HG02973 (cell line): ENCODE measurements around the gene WIPI1.
"Not testable (repeated sequence)": the region's sequence is repeated elsewhere in the genome, so short reads cannot be mapped to it uniquely, and the experiment has no call there.

ENCODE experiments used
- ATAC-seq: cut with Tn5 transposase; IDR thresholded peaks from one replicate; pipeline ENCODE4 v1.9.1; 2021; ENCODE audit warnings: moderate library complexity; ENCODE audit not compliant: unreplicated experiment

WIPI1 gene

DNA sequence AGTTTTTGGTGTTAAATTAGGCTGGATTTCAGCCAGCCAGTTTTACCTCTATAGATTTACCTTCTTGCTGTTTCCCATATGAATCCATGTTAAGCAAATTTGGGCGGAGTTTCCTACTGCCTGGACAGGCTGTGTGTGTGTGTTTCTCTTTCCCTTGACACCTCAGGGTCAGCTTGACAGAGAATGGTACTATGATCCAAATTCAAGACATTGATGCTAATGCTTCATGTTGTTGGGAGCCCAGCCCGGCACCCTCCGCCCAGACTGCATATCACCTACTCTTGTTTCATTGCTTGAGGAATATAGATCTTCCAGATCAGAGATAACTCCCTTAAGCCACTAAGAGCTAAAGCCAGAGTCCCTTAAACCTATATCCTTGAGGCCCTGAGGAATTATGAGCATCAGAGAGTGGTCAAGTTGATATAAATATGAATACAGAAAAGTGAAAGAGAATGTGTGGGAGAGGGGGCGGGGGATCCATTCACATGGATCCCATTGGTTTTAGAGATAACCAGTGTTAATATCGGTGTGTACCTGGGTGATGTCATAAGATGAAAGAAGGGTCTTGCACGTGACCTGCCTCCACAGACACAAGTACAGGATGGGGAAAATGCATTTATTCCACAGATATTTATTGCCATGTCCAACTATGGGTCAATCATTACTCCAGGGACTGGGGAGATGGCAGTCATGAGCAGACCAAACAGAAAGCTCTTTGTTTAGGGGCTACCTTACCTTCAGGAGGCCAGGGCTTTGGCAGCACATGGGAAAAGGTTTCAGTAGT lies 69.7 kb downstream of the WIPI1 start:
- ATAC-seq = no peak

DNA sequence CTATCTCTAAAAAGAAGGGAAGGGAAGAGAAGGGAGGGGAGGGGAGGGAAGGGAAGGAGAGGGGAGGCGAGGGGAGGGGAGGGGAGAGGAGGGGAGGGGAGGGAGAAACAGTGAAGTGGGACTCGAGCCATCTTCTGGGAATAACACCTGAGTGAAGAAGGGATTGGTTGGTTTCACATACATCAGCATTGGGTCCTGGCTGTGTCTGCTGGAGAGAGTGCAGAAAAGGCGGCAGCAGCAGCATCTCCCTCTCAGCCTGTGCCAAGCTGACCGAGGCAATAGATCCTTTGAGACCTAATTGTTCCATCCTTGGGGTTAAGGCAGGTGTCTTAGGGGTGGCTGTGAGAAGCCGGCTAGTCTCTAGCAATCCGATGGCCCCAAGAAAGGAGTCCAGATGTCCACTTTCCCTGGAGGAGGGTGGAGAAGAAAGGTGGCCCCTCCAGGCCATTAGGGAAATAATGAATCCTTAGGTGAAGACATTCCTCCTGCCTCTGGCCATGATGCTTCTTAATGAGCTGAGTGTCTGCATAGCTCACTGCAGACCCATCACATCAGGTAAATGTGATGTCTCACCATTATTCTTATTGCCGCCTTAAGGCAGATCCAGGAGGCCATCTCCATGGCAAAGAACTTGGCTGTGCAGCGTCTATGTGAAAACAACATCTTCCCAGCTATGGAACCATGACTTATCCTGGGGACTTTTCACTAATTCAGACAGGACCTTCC lies 71.6 kb downstream of the WIPI1 start:
- no peak for ATAC-seq

DNA sequence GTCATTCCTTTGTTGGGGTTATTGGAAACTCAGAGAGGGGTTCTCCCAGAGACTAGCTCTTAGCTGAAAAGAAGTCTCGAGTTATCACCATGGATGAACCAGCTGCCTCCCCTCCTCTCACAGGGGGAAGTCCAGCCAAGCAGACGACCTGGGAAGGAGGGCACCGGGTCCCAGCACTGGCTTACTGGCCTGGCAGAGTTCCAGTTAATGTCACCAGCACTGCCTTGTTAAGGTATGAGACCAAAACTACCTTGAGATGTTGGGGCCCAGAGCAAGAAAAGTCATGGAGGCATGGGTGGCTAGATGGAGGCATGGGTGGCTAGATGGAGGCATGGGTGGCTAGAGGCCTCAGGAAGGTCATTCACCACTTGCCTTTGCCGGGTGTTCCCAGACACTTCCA lies 72.4 kb downstream of the WIPI1 start:
- ATAC-seq = no peak

DNA sequence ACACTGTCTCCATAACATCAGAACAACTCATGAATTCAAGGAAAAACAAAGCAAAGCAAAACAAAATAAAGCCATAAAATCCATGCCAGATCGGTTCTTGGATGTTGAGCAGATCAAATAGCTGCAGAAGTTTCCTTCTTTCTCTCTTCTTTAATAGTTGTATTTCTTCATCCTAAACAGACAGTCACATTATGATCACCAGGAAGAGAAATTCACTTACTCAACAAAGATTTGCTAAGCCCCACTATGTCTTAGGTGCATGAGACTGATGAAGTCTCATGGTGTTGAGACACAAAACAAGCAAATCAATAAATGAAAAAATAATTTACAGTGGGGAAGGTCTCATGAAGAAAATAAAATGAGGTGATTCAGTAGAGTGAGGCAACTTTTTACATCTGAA lies 72.8 kb downstream of the WIPI1 start:
- ATAC-seq = no peak

DNA sequence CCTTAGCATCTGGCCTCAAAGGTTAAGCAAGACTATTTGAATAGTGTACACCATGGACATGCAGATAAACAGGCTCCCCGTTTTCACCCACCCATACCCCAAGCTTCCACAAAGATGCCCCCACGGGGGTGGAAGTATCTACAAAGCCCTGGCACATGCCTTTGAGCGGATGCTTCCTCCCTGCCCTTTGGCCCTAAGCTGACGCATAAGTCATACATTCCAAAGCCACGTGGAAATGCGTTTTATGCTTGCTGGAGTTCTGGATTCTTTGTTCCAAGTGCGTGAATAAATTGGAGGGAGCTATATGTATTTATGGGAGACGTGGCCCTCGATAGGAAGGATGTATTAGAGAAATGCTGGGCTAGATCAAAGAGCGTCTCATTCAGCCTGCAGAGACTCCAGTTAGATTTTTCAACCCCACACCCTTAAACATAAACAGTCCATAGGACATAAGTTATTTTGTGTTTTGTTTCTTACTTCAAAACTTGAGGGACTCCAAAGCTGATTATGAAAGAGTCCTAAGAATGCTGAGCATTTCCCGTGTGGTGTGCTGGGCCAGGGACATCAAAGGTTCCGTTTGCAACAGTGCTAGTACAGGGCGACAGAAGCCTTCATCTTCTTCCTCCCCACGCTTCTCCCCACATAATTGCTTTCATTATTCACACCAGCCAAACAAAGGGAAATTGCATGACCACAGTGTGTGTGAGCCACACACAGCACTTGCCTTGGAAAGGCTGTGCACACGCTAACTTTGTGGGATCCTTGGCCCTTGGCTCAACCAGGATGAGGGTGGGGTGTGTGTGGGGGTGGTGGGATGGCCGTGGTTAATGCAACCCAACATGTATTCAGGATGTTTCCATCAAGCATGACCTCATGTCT lies 73.6 kb downstream of the WIPI1 start:
- no peak for ATAC-seq

DNA sequence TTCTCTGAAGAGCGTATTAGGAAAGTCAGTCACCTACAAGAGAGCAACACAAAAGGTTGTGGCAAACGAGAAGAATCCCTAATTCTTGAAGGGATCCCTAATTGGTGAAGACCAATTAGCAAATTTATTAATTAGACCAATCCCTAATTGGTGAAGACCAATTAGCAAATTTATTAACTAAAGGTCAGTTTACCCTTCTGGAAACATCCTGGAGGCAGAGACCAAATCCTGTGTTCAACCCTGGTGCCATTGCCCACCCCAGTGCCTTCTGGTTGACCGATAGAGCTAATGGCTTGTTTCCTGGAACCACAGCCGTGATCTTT lies 74.2 kb downstream of the WIPI1 start:
- no peak for ATAC-seq

DNA sequence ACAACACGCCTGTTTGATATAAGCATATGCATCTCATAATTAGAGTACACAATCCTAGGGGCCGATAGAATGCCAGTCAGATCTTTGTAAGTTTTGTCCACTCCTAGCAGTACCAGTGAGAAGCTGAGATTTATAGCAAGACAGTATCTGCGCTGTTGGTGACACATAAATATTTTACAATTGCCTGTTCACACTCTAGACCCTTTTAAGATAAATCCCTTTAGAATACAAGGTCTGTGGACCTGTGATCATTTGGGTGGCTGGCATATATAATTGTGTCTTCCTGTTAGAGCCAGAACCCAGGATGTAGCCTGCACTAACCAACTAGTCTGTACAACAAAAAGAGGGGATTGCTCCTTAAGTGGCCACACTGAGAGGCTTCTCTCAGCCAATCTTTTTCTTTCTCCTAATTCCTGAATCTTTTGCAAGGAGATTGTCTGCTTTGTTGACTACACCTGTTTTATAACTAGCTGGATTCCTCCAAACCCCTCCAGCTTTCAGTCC lies 74.7 kb downstream of the WIPI1 start:
- no peak for ATAC-seq

DNA sequence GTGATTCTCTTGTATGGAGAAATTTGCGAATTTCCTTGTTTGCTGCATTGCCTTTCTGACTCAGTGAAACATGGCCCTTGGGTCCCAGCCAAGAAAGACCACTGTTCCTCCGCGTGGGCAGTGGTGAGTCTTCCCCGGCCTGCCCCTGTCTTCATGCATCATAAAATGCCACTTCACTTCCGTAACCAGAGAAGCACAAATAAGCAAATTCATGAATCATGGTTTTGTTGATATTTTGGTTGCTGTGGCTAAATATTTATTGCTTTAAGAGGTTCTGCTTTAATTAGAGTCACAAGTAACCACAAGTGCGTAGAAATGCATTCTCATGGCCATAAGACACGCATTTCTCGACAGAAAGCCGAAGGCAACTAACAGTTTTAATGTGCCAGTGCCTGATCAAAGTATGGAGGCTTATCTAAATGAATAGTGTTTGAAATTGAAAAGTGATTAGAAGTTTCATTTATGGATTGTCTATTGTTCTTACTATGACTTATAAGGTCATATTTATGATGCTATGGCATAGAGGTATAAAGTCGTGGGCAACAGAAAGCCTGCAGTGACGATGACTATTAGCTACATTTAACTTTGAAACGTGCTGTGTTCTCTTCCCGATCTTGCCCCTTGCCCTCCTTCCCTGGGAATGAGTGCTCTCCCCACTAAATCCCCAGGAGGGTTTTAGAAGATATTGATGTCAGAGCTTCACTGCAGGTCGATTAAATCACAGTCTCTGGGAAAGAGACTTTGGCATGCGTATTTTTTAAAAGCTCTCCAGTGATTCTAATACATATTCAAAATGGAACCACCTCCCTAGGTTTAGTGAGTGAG lies 76.0 kb downstream of the WIPI1 start:
- ATAC-seq = no peak

DNA sequence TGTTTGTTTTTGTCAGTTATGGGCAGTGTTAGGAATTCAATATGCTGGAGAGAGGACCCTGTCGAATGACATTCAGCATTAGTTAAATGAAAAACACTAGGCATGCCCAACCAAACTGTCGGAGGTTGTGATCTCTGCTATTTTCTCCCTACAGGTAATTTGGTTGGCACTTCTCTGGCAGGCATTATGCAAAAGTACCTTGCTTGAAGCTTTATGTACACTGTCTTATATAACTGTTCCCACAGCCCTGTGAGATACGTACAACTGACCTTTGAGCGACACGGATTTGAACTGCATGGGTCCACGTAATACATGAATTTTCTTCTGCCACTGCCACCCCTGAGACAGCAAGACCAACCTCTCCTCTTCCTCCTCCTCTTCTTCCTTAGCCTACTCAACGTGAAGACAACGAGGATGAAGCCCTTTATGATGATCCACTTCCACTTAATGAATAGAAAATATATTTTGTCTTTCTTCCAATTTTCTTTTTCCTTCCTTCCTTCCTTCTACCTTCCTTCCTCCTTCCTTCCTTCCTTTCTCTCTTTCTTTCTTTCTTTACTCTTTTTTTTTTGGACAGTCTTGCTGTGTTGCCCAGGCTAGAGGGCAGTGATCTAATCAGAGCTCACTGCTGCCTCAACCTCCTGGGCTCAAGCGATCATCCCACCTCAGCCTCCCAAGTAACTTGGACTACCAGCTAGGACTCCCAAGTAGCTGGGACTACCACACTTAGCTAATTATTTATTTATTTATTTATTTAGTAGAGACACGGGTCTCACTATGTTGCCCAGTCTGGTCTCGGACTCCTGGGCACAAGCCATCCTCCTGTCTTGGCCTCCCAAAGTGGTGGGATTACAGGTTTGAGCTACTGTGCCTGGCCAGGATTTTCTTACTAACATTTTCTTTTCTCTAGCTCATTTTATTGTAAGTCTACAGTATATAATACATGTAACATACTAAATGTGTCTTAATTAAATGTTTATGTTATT lies 77.3 kb downstream of the WIPI1 start:
- no peak for ATAC-seq

DNA sequence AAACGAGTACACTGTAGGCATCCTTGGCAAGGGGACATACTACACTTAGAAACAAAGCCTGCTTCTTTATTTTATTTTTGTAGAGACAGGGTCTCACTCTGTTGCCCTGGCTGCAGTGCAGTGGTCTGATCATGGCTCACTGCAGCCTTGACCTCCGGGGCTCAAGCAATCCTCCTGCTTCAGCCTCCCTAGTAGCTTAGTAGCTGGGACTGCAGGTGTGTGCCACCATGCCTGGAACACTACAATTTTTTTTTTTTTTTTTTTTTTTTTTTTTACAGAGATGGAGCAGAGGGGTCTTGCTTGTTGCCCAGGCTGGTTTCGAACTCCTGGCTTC lies 78.2 kb downstream of the WIPI1 start:
- ATAC-seq = no peak

DNA sequence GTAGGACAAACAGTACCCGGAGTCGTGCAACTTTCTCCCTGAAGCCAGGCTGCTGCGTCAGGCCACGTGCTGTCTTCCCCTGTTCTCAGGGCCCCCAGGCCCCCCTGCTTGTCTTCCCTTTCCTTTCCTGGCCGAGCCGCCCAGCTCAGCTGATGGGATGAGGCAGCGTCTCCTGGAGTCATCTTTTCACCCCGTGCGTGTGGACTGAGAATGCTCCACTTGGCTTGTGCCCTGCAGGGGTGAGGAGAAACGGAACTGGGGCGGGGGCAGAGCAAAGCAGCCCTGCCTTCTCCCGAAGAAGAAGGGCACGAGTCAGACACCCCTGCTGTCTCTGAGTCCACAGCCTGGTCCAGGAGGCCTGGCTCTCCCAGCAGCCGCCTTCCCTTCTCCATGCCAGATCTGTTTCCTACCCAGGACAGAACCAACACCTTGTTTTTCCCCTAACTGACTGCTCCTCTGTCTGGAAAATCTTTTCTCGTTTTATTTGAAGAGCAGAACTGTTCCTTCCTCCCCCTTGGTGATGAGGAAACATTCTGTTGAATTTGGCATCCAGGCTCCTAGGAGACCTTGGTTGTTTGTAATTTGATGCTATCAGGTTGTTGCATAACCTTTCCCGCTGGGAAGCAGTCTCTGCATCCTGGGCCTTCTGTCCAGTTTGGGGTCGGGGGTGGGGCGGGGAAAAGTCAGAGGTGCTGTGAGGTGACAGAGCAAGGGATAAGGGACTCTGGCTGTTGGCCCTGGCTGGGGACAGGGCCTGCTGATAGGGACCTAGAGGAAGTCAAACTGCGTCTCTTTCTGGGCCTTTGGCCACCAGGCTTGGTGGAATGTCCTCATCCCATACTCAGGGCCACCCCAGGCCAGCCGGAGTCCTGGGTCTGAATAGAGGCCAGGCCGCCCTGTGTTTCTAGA lies 78.8 kb downstream of the WIPI1 start:
- ATAC-seq = no peak

DNA sequence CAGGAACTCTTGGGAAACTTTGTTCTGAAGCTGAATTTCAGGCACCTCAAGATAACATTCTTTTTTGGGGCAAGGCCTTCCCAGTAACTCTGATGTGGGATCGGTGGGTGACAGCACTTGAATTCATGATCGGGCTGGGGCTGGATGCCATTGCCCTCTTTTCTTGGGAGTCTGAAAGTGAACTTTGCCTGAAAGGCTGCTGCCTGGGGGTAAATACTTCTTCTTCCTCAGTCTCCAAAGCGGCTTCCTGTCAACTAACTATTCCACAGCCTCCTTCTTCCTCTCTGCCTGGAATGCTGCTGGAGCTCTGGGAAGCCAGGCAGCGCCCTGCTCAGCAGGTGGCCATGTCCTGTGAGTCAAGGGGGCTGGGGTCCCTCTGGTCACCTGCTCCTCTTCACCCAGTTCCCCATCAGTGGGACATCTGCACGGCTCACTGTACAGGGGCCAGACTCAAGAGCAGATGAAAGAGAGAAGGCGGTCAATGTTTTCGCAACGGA lies 79.5 kb downstream of the WIPI1 start:
- no peak for ATAC-seq

DNA sequence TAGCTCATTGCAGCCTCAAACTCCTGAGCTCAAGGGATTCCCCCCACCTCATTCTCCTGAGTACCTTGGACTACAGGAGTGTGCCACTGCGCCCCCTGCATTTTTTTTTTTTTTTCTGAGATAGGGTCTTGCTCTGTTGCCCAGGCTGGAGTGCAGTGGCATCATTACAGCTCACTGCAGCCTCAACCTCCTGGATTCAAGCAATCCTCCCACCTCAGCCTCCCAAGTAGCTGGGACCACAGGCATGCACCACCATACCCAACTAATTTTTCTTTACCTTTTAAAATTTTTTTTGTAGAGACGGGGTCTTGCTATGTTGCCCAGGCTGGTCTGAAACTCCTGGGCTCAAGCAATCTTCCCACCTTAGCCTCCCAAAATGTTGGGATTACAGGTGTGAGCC lies 81.1 kb downstream of the WIPI1 start:
- not testable (repeated sequence) for ATAC-seq

DNA sequence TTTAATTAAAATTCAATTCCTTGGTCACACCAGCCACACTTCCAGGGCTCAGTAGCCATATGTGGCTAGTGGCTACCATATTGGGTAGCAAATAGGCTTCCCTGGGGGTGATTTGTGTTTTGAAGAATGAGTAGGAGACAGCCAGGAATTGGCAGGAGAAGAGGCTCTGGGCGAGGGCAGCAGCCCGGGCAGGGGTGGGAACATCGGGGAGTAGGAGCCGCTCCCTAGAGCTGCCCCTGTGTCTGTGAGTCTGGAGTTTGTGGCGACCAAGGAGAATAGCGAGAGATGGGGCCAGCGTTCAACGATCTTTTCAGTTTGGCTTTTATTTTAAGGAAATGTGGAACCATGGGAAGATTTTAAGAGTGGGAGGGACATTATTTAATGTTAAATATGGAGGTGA lies 81.7 kb downstream of the WIPI1 start:
- no peak for ATAC-seq
